ENCODE measurements around the gene OR4F6. TPM values are rescaled to one million over a fixed set of nuclear protein-coding genes. Genes with fewer than 3 reads are reported as not detected.
"Not testable (repeated sequence)": the region's sequence is repeated elsewhere in the genome, so short reads cannot be mapped to it uniquely, and the experiment has no call there.

The OR4F6 gene
- not detected for total RNA-seq
- polyA plus RNA-seq (2013, experiment 1 of 2), result not detected
- polyA plus RNA-seq (2013, experiment 2 of 2), result not detected
- total RNA-seq, result 0 to 0.43 (median 0) reads per million in 172 experiments

GRCh38 chr15:101803209-101803608 is at the start of gene OR4F6:
Gene OR4F6 (plus strand): TSS chr15:101803509. CDS start chr15:101805720, 2,211 bp downstream.
- Mint-ChIP-seq H3K27me3 (peaks cover 42% of the 10 kb centered on the region), H3K36me3 (ENCODE audit: low read depth) (no peaks in the 10 kb centered on the region), H3K27ac (no peak within 1 kb of the TSS), H3K4me3 (no peak within 1 kb of the TSS), H3K4me1 (ENCODE audit: low read depth) (no peaks in the 10 kb centered on the region), H3K9me3 (no peaks in the 10 kb centered on the region)
- DNase-seq, result no peak
- intact Hi-C loops (cut with DNase I, micrococcal nuclease), result no loop called here
- no peaks in the 10 kb centered on the region for H3K4me1 ChIP-seq (ENCODE audit: insufficient read depth, low read length)
- peaks cover 0 to 4% of the 10 kb centered on the region in 2 experiments for H3K27me3 ChIP-seq (ENCODE audit: control insufficient read depth in 1 of 2, insufficient read depth in 2 of 2, low read length in 2 of 2)
- H3K9me3 ChIP-seq (ENCODE audit: control insufficient read depth in 1 of 2, insufficient read depth in 1 of 2, low read length in 2 of 2), result no peaks in the 10 kb centered on the region
- no peak within 1 kb of the TSS for H3K27ac ChIP-seq (ENCODE audit: low read depth in 1 of 2, low read length in 2 of 2)
- no peaks in the 10 kb centered on the region for H3K36me3 ChIP-seq (ENCODE audit: insufficient read depth, low read length)
- ATAC-seq (ENCODE audit: poor library complexity), result no peak
- ChIA-PET CTCF (no interaction called here), POLR2A (no interaction called here)
- no peak within 1 kb of the TSS for H3K4me3 ChIP-seq (ENCODE audit: low read length)
- TF ChIP-seq CTCF (IDR thresholded peaks at IDR 0.05), result no peak

GRCh38 chr15:101764669-101765339 is 38.5 kb upstream of the OR4F6 start:
- POLR2A ChIA-PET; H3K4me1 Mint-ChIP-seq (ENCODE audit: low read depth); DNase-seq; intact Hi-C loops (cut with DNase I, micrococcal nuclease); H3K36me3 ChIP-seq (ENCODE audit: insufficient read depth, low read length); H3K4me3 Mint-ChIP-seq; H3K4me1 ChIP-seq (ENCODE audit: insufficient read depth, low read length); CTCF ChIA-PET; H3K36me3 Mint-ChIP-seq (ENCODE audit: low read depth); H3K27ac ChIP-seq (ENCODE audit: low read depth in 1 of 2, low read length in 2 of 2); ATAC-seq (ENCODE audit: poor library complexity); H3K27ac Mint-ChIP-seq; H3K4me3 ChIP-seq (ENCODE audit: low read length); H3K27me3 Mint-ChIP-seq; H3K9me3 Mint-ChIP-seq; H3K27me3 ChIP-seq (ENCODE audit: control insufficient read depth in 1 of 2, insufficient read depth in 2 of 2, low read length in 2 of 2): not testable (repeated sequence)
- H3K9me3 ChIP-seq (ENCODE audit: control insufficient read depth in 1 of 2, insufficient read depth in 1 of 2, low read length in 2 of 2), result peaks cover 0 to 19% of the 10 kb centered on the region in 2 experiments

- H3K4me3 ChIP-seq (ENCODE audit: low read length); H3K4me1 Mint-ChIP-seq (ENCODE audit: low read depth); H3K27me3 ChIP-seq (ENCODE audit: control insufficient read depth in 1 of 2, insufficient read depth in 2 of 2, low read length in 2 of 2); POLR2A ChIA-PET; H3K27ac Mint-ChIP-seq; ATAC-seq (ENCODE audit: poor library complexity); intact Hi-C loops (cut with DNase I, micrococcal nuclease); DNase-seq; H3K27me3 Mint-ChIP-seq; CTCF ChIA-PET; H3K36me3 ChIP-seq (ENCODE audit: insufficient read depth, low read length); H3K4me1 ChIP-seq (ENCODE audit: insufficient read depth, low read length); H3K4me3 Mint-ChIP-seq; H3K36me3 Mint-ChIP-seq (ENCODE audit: low read depth); H3K9me3 Mint-ChIP-seq; H3K27ac ChIP-seq (ENCODE audit: low read depth in 1 of 2, low read length in 2 of 2): not testable (repeated sequence)
- H3K9me3 ChIP-seq (ENCODE audit: control insufficient read depth in 1 of 2, insufficient read depth in 1 of 2, low read length in 2 of 2), result peaks cover 0 to 19% of the 10 kb centered on the region in 2 experiments
Observed at GRCh38 chr15:101765340-101765671, 38.0 kb upstream of the OR4F6 start.

- no peak for ATAC-seq (ENCODE audit: poor library complexity)
- H3K9me3 ChIP-seq (ENCODE audit: control insufficient read depth in 1 of 2, insufficient read depth in 1 of 2, low read length in 2 of 2), result peaks cover 0 to 19% of the 10 kb centered on the region in 2 experiments
- H3K36me3 ChIP-seq (ENCODE audit: insufficient read depth, low read length), result no peaks in the 10 kb centered on the region
- no peaks in the 10 kb centered on the region for H3K27me3 ChIP-seq (ENCODE audit: control insufficient read depth in 1 of 2, insufficient read depth in 2 of 2, low read length in 2 of 2)
- Mint-ChIP-seq H3K4me1 (ENCODE audit: low read depth) (no peaks in the 10 kb centered on the region), H3K36me3 (ENCODE audit: low read depth) (no peaks in the 10 kb centered on the region), H3K27ac (no peak overlapping the region), H3K27me3 (no peaks in the 10 kb centered on the region), H3K4me3 (no peak overlapping the region), H3K9me3 (no peaks in the 10 kb centered on the region)
- no peaks in the 10 kb centered on the region for H3K4me1 ChIP-seq (ENCODE audit: insufficient read depth, low read length)
- no peak overlapping the region for H3K4me3 ChIP-seq (ENCODE audit: low read length)
- ChIA-PET CTCF (no interaction called here), POLR2A (no interaction called here)
- no peak for TF ChIP-seq CTCF (IDR thresholded peaks at IDR 0.05)
- intact Hi-C loops (cut with DNase I, micrococcal nuclease), result no loop called here
- no peak for DNase-seq
- H3K27ac ChIP-seq (ENCODE audit: low read depth in 1 of 2, low read length in 2 of 2), result no peak overlapping the region
Observed at GRCh38 chr15:101765772-101766456, 37.4 kb upstream of the OR4F6 start.

- CTCF ChIA-PET; DNase-seq; H3K4me3 ChIP-seq (ENCODE audit: low read length); H3K27me3 Mint-ChIP-seq; H3K36me3 ChIP-seq (ENCODE audit: insufficient read depth, low read length); H3K27ac ChIP-seq (ENCODE audit: low read depth in 1 of 2, low read length in 2 of 2); H3K36me3 Mint-ChIP-seq (ENCODE audit: low read depth); H3K27ac Mint-ChIP-seq; H3K9me3 Mint-ChIP-seq; H3K4me3 Mint-ChIP-seq; H3K4me1 ChIP-seq (ENCODE audit: insufficient read depth, low read length); POLR2A ChIA-PET; H3K27me3 ChIP-seq (ENCODE audit: control insufficient read depth in 1 of 2, insufficient read depth in 2 of 2, low read length in 2 of 2); ATAC-seq (ENCODE audit: poor library complexity); intact Hi-C loops (cut with DNase I, micrococcal nuclease); H3K4me1 Mint-ChIP-seq (ENCODE audit: low read depth): not testable (repeated sequence)
- H3K9me3 ChIP-seq (ENCODE audit: control insufficient read depth in 1 of 2, insufficient read depth in 1 of 2, low read length in 2 of 2), result peaks cover 0 to 19% of the 10 kb centered on the region in 2 experiments
Observed at GRCh38 chr15:101767083-101767640, 36.1 kb upstream of the OR4F6 start.
